ENCODE measurements around the gene SERTAD4. TPM values are rescaled to one million over a fixed set of nuclear protein-coding genes. Genes with fewer than 3 reads are reported as not detected.
A peak's percentile ranks its signal among the peaks of the same experiment; 100 is the strongest.
"Not testable (repeated sequence)": the region's sequence is repeated elsewhere in the genome, so short reads cannot be mapped to it uniquely, and the experiment has no call there.

The SERTAD4 gene
- 4.6 TPM for total RNA-seq
- long read RNA-seq, full-length matches to known transcripts = 10 of 10 reads
- long read RNA-seq, partial matches to known transcripts = 0 of 10 reads
- long read RNA-seq, other reads (novel, unspliced or antisense) = 0 of 10 reads

DNA sequence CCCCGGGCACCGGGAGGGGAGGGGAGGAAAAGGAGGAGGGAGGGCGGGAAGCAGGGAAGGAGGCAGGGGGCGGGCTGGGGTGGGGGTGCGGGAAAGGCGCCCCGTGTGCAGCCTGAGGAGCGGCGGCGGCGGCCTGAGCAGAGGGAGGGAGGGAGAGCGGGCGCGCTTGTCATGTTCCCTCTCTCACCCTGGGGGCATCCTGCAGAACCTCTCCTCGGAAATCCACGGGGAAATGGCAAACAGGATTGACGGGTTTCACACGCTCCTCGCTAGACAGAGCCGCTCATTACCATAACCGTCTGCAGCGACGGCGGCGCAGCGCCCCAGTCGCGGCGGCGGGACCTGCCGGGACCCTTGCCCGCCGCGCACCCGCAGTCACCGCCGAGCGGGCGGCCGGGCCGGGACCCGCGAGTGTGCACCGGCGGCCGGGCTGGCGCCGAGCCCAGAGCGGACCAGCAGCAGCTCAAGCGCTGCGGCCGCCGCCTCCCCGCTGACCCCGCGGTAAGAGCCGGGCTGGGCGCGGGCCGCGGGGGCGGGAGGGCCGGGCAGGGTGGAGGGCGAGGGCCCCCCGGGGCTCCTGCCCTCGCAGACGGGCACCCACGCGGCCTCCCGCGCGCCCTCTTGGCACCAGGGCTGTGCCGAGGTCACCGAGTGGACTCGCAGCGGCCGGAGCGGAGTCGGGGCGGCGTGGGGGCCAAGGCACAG lies at the start of gene SERTAD4:
Gene SERTAD4 (plus strand): TSS at position 286 of the 705 bp plus-strand sequence. CDS start 5,165 bp downstream, outside the sequence.
- peak; percentile 38 for DNase-seq
- Histone ChIP-seq H3K27ac (replicated peaks) (peak within 1 kb of the TSS; percentile 91), H3K27me3 (ENCODE audit: low read depth) (peaks cover 16% of the 10 kb centered on the region), H3K36me3 (no peaks in the 10 kb centered on the region), H3K9me3 (replicated peaks) (no peaks in the 10 kb centered on the region), H3K4me1 (peaks cover 48% of the 10 kb centered on the region), H3K4me3 (peak within 1 kb of the TSS; percentile 82)
- TF ChIP-seq, protein P1, sequence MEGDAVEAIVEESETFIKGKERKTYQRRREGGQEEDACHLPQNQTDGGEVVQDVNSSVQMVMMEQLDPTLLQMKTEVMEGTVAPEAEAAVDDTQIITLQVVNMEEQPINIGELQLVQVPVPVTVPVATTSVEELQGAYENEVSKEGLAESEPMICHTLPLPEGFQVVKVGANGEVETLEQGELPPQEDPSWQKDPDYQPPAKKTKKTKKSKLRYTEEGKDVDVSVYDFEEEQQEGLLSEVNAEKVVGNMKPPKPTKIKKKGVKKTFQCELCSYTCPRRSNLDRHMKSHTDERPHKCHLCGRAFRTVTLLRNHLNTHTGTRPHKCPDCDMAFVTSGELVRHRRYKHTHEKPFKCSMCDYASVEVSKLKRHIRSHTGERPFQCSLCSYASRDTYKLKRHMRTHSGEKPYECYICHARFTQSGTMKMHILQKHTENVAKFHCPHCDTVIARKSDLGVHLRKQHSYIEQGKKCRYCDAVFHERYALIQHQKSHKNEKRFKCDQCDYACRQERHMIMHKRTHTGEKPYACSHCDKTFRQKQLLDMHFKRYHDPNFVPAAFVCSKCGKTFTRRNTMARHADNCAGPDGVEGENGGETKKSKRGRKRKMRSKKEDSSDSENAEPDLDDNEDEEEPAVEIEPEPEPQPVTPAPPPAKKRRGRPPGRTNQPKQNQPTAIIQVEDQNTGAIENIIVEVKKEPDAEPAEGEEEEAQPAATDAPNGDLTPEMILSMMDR (IDR thresholded peaks at IDR 0.05; ENCODE audit: borderline replicate concordance) = no peak
- intact Hi-C loops (cut with micrococcal nuclease) = loop anchor here (10.0 kb wide), 1 partner anchor 62 kb away; no protein-coding TSS in a partner anchor

GRCh38 chr1:210185063-210185462 lies 47.5 kb upstream of the SERTAD4 start:
- H3K4me1 ChIP-seq = no peaks in the 10 kb centered on the region
- no peak for DNase-seq
- no peak overlapping the region for H3K27ac ChIP-seq (replicated peaks)
- H3K27me3 ChIP-seq (ENCODE audit: low read depth) = peaks cover 12% of the 10 kb centered on the region
- H3K9me3 ChIP-seq (replicated peaks) = no peaks in the 10 kb centered on the region
- intact Hi-C loops (cut with micrococcal nuclease) = no loop called here
- TF ChIP-seq, protein P1 (IDR thresholded peaks at IDR 0.05; ENCODE audit: borderline replicate concordance) = no peak
- H3K4me3 ChIP-seq = no peak overlapping the region
- no peaks in the 10 kb centered on the region for H3K36me3 ChIP-seq

GRCh38 chr1:210187849-210188606 lies 44.6 kb upstream of the SERTAD4 start:
- H3K36me3 ChIP-seq; H3K4me1 ChIP-seq; H3K4me3 ChIP-seq; intact Hi-C loops (cut with micrococcal nuclease); DNase-seq; H3K9me3 ChIP-seq (replicated peaks); H3K27ac ChIP-seq (replicated peaks): not testable (repeated sequence)
- H3K27me3 ChIP-seq (ENCODE audit: low read depth) = peaks cover 17% of the 10 kb centered on the region

DNA sequence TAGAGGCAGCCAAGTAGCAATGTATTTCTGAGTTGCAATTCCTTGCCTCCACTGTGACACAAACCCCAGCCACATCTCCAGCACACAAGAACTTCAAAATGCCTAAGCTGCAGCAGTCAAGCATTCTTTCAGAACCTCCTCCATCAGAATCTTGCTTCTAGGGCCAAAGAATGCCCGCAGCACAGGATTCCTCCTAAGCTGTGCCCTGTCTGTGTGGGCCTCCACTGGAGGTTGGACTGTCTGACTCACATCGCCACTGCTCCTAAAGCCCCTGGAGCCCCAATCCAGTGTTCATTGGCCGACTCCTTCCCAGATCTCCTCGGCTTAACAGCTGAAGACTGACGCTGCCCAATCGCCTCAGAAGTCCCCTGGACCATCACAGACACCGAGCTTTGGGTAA lies 43.2 kb upstream of the SERTAD4 start:
- TF ChIP-seq, protein P1 (IDR thresholded peaks at IDR 0.05; ENCODE audit: borderline replicate concordance) = no peak
- no peaks in the 10 kb centered on the region for H3K36me3 ChIP-seq

GRCh38 chr1:210195635-210196160 lies 36.9 kb upstream of the SERTAD4 start:
- Histone ChIP-seq H3K4me3 (no peak overlapping the region), H3K9me3 (replicated peaks) (peaks cover 29% of the 10 kb centered on the region), H3K36me3 (no peaks in the 10 kb centered on the region), H3K4me1 (no peaks in the 10 kb centered on the region), H3K27me3 (ENCODE audit: low read depth) (peaks cover 4% of the 10 kb centered on the region), H3K27ac (replicated peaks) (no peak overlapping the region)
- no peak for DNase-seq
- TF ChIP-seq, protein P1 (IDR thresholded peaks at IDR 0.05; ENCODE audit: borderline replicate concordance) = no peak
- intact Hi-C loops (cut with micrococcal nuclease) = no loop called here

More for the DNA sequence above, 43.2 kb upstream of the SERTAD4 start:
- H3K27me3 ChIP-seq (ENCODE audit: low read depth) = peaks cover 17% of the 10 kb centered on the region
- H3K9me3 ChIP-seq (replicated peaks) = peaks cover 5% of the 10 kb centered on the region
- intact Hi-C loops (cut with micrococcal nuclease) = no loop called here
- no peak overlapping the region for H3K27ac ChIP-seq (replicated peaks)
- no peak overlapping the region for H3K4me3 ChIP-seq
- H3K4me1 ChIP-seq = no peaks in the 10 kb centered on the region
- no peak for DNase-seq

DNA sequence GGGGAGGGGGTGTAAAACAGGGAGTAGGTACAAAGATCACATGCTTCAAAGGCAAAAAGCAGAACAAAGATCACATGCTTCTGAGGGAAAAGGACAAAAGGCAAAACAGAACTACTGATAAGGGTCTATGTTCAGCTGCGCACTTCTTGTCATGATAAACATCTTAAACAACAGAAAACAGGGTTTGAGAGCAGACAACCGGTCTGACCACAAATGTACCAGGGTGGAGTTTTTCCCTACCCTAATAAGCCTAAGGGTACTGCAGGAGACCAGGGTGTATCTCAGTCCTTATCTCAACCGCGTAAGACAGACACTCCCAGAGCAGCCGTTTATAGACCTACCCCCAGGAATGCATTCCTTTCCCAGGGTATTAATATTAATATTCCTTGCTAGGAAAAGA lies 36.3 kb upstream of the SERTAD4 start:
- H3K4me3 ChIP-seq; intact Hi-C loops (cut with micrococcal nuclease): not testable (repeated sequence)

More for the DNA sequence above, 36.3 kb upstream of the SERTAD4 start:
- DNase-seq; H3K27me3 ChIP-seq (ENCODE audit: low read depth); H3K27ac ChIP-seq (replicated peaks); H3K36me3 ChIP-seq; H3K4me1 ChIP-seq: not testable (repeated sequence)
- H3K9me3 ChIP-seq (replicated peaks) = peaks cover 29% of the 10 kb centered on the region

Data from left ventricle myocardium inferior (tissue), 1 donor.